ENCODE data around the gene IL12B.
"Not testable (repeated sequence)": the region's sequence is repeated elsewhere in the genome, so short reads cannot be mapped to it uniquely, and the experiment has no call there.

The IL12B gene

DNA sequence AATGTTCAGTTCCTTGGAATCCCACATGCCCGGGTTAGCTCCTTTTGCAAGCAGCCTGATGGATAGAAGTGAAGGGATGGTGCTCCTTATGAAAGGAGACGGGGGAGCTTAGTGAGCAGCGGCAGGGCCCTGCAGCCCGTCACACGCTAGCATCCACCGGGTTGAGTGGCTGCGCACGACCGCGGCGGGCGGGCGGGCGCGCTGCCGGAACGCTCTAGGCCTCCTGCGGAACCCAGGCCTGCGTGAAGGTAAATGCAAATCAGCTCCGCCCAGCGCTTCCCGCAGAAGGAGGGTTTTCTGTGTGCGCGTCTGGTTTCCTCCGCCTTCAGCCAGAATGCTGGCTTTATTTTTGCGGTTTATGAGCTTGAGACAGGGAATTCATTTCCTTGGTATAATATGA is 19.8 kb downstream of the IL12B start:
- no peaks in the 10 kb centered on the region for H4K20me1 ChIP-seq
- no peak overlapping the region for H3K4me2 ChIP-seq
- H3K27ac ChIP-seq: no peak overlapping the region
- no peaks in the 10 kb centered on the region for H3K4me1 ChIP-seq
- no peaks in the 10 kb centered on the region for H3K36me3 ChIP-seq
- no peaks in the 10 kb centered on the region for H3K27me3 ChIP-seq
- 0 out of 22 replicates have a peak, but pooled peaks cover 0 to 5% (median 0%) of the 10 kb centered on the region in 11 experiments for H3K9me3 ChIP-seq (replicated peaks in 1 of 11)
- no peak overlapping the region for H3K4me3 ChIP-seq
- no peak overlapping the region for H3K9ac ChIP-seq
- no peak for TF ChIP-seq Cebpa-rat (IDR thresholded peaks at IDR 0.05)

DNA sequence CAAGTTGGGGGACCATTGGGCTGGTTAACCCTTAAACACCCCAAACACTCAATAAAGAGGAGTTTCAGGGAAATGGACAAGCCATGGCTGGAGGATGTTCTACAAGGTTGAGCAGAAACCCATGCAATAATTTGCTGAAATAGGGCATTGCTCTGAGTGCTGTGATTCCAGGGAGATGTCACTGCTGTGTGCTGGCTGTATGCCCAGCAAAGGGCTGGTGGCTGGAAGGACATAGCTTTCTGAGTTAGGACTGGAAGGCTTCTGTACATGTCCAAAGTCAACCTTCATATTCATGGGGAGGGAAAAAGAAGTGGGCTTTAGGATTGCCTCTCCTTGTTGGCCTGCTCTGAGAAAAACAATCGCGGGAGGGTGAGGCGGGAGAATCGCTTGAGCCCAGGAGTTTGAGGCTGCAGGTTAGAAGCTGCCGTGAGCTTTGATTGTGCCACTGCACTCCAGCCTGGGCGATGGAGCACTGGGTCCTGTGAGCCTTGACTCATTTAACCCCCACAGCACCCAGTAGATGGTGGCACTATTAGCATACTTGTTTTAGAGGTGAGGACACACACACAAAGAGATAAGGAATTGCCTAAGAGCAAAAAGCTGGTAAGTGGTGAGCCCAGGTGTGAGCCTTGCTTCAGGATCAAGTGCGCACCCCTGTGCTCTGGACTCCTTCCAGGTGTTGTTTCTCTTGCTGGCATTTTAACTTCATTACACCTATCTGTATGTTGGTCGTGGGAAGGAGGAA is 20.4 kb downstream of the IL12B start:
- no peak overlapping the region for H3K4me3 ChIP-seq
- no peak overlapping the region for H3K4me2 ChIP-seq

DNA sequence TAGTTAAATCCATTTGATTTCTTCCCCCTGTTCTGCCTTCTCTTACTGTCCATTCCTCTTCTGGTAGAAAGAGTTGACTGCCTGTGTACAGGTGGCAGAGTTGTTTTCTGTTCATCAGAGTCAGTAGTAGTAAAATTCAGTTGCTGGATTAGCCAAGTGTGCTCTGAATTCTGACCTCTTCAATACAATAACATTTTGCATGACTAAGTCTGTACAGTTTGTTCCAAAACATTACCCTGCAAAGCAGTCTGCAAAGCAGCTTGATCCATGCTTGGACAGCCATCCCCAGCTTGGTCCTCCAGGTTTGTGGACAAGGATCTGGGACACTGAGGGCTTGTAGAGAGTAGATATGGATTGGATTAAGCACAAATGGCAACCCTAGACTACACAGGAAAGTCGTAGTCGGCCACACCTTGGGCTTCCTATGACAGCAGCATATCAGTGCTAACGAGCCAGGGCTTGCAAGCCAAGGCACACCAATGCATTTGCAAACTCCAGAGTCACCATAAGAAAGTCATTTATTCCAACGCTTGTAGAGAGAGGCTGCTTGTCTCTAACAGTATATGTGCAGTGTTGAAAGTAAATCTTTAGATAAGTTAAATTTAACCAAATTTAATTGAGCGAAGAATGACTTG is 25.2 kb downstream of the IL12B start:
- H3K4me3 ChIP-seq: no peak overlapping the region

More for the DNA sequence above, 20.4 kb downstream of the IL12B start:
- no peaks in the 10 kb centered on the region for H4K20me1 ChIP-seq
- no peak overlapping the region for H3K9ac ChIP-seq
- no peaks in the 10 kb centered on the region for H3K27me3 ChIP-seq
- no peak overlapping the region for H3K27ac ChIP-seq
- no peaks in the 10 kb centered on the region for H3K4me1 ChIP-seq
- H3K9me3 ChIP-seq (replicated peaks in 1 of 11): 0 out of 22 replicates have a peak, but pooled peaks cover 0 to 5% (median 0%) of the 10 kb centered on the region in 11 experiments
- TF ChIP-seq Cebpa-rat (IDR thresholded peaks at IDR 0.05): no peak
- H3K36me3 ChIP-seq: no peaks in the 10 kb centered on the region

GRCh38 chr5:159303286-159303685 is 27.0 kb downstream of the IL12B start:
- Histone ChIP-seq H3K4me1 (no peaks in the 10 kb centered on the region), H4K20me1 (no peaks in the 10 kb centered on the region), H3K27me3 (no peaks in the 10 kb centered on the region), H3K9me3 (replicated peaks in 1 of 11) (peaks cover 44 to 61% (median 53%) of the 10 kb centered on the region in 11 experiments), H3K4me2 (no peak overlapping the region), H3K9ac (no peak overlapping the region), H3K27ac (0 out of 22 replicates have a peak overlapping the region, but pooled peaks of 1 of the 11 experiments have one; percentile 72), H3K36me3 (peaks cover 0 to 6% (median 0%) of the 10 kb centered on the region in 11 experiments; a peak in 2 of 22 replicates), H3K4me3 (no peak overlapping the region)
- no peak for TF ChIP-seq Cebpa-rat (IDR thresholded peaks at IDR 0.05)

More for the DNA sequence above, 25.2 kb downstream of the IL12B start:
- no peaks in the 10 kb centered on the region for H4K20me1 ChIP-seq
- H3K4me1 ChIP-seq: no peaks in the 10 kb centered on the region
- TF ChIP-seq Cebpa-rat (IDR thresholded peaks at IDR 0.05): no peak
- peaks cover 0 to 6% (median 0%) of the 10 kb centered on the region in 11 experiments; a peak in 2 of 22 replicates for H3K36me3 ChIP-seq
- H3K27ac ChIP-seq: no peak overlapping the region
- no peak overlapping the region for H3K4me2 ChIP-seq
- no peak overlapping the region for H3K9ac ChIP-seq
- H3K27me3 ChIP-seq: no peaks in the 10 kb centered on the region
- H3K9me3 ChIP-seq (replicated peaks in 1 of 11): peaks cover 27 to 43% (median 36%) of the 10 kb centered on the region in 11 experiments

DNA sequence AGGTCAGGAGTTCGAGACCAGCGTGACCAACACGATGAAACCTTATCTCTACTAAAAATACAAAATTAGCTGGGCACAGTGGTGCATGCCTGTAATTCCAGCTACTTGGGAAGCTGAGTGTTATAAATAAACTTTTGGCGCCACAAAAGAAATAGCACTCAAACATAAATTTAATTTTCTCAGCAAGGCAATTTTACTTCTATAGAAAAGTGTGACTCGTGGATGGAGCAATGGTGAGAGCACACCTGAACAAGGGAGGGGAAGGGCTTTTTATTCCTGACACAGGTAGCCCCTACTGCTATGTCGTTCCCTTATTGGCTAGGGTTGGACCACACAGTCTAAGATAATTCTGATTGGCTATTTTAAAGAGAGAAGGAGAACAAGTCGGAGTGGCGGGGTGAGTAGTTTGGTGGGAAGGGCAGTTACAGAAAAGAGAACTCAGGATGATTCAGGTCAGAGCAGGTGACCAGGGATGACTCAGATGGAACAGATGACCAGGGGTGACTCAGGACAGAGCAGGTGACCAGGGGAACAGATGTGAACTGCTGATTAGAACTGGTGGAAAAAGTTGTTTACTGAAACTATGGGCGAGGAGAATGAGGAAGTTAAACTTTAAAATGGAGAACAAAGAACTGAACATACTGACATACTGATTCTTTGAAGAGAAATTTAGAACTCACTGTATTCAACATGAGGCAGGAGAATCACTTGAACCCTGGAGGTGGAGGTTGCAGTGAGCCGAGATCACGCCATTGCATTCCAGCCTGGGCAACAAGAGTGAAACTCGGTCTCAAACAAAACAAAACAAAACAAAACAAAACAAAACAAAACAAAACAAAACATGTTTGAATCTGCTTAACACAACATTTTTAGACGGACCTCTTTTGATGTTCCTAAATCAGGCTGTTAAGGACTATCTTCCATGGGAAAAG is 28.1 kb downstream of the IL12B start:
- H3K4me2 ChIP-seq, H3K27me3 ChIP-seq, H3K9ac ChIP-seq, H3K4me1 ChIP-seq, H4K20me1 ChIP-seq, H3K36me3 ChIP-seq: not testable (repeated sequence)
- Histone ChIP-seq H3K27ac (peak overlapping the region in 6 of 11 experiments; percentile 25 to 72 (median 53); a peak in 11 of 22 replicates), H3K9me3 (replicated peaks in 1 of 11) (peaks cover 55 to 72% (median 64%) of the 10 kb centered on the region in 11 experiments), H3K4me3 (peak overlapping the region in 3 of 10 experiments; percentile 2 to 15 (median 14); a peak in 2 of 20 replicates)

GRCh38 chr5:159301466-159301865 is 28.8 kb downstream of the IL12B start:
- no peak overlapping the region for H3K4me2 ChIP-seq
- peak overlapping the region in 1 of 10 experiments; percentile 2; a peak in 2 of 20 replicates for H3K4me3 ChIP-seq
- H3K9me3 ChIP-seq (replicated peaks in 1 of 11): peaks cover 62 to 79% (median 72%) of the 10 kb centered on the region in 11 experiments
- H3K36me3 ChIP-seq: peaks cover 0 to 6% (median 0%) of the 10 kb centered on the region in 11 experiments; a peak in 2 of 22 replicates
- TF ChIP-seq Cebpa-rat (IDR thresholded peaks at IDR 0.05): no peak
- H3K27ac ChIP-seq: peak overlapping the region in 2 of 11 experiments; percentile 69 to 72; a peak in 3 of 22 replicates
- H4K20me1 ChIP-seq: no peaks in the 10 kb centered on the region
- no peak overlapping the region for H3K9ac ChIP-seq
- H3K4me1 ChIP-seq: no peaks in the 10 kb centered on the region
- H3K27me3 ChIP-seq: no peaks in the 10 kb centered on the region

- not testable (repeated sequence) for H3K27me3 ChIP-seq, H3K4me3 ChIP-seq, H3K36me3 ChIP-seq, H3K27ac ChIP-seq, H3K4me2 ChIP-seq, H4K20me1 ChIP-seq, H3K9ac ChIP-seq, H3K4me1 ChIP-seq
- H3K9me3 ChIP-seq (replicated peaks in 1 of 11): peaks cover 48 to 68% (median 60%) of the 10 kb centered on the region in 11 experiments
These were observed 33.0 kb downstream of the IL12B start for GRCh38 chr5:159297300-159297699.

DNA sequence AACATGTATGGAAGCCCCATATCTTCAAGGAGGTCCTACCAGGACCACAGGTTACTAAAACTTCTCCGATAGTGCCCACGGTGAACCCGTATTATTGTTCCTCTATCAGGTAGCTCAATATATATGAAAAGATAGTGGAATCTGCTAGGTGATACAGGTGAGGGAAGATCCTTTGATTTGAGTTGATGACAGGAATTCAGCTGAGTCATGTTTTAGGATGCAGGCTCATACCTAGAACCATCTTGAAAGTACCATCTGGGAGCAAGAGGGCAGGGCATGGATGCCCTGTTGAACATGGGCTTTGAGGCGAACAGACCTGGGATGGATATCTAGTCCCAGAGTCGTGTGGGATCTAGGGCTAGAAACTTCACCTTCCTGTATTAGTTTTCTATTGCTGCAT is 35.4 kb downstream of the IL12B start:
- peaks cover 0 to 5% (median 0%) of the 10 kb centered on the region in 10 experiments; a peak in 2 of 20 replicates for H3K4me1 ChIP-seq
- H3K9me3 ChIP-seq (replicated peaks in 1 of 11): peaks cover 33 to 53% (median 44%) of the 10 kb centered on the region in 11 experiments
- no peaks in the 10 kb centered on the region for H3K27me3 ChIP-seq
- no peak overlapping the region for H3K4me2 ChIP-seq
- TF ChIP-seq Cebpa-rat (IDR thresholded peaks at IDR 0.05): no peak
- no peak overlapping the region for H3K4me3 ChIP-seq
- H4K20me1 ChIP-seq: no peaks in the 10 kb centered on the region
- no peak overlapping the region for H3K9ac ChIP-seq
- no peaks in the 10 kb centered on the region for H3K36me3 ChIP-seq
- no peak overlapping the region for H3K27ac ChIP-seq
